GM12873 (cell line): ENCODE measurements around the gene NEUROD2.

Experiments
- TF ChIP-seq, protein P1 (sequence below): IDR thresholded peaks from 2 replicates; pipeline ENCODE4 v1.5.1; 2012; ENCODE audit warnings: low read depth, mild to moderate bottlenecking, moderate library complexity, low read length, control low read depth; ENCODE audit not compliant: insufficient read depth; ENCODE audit errors: missing control alignments

The NEUROD2 gene

DNA sequence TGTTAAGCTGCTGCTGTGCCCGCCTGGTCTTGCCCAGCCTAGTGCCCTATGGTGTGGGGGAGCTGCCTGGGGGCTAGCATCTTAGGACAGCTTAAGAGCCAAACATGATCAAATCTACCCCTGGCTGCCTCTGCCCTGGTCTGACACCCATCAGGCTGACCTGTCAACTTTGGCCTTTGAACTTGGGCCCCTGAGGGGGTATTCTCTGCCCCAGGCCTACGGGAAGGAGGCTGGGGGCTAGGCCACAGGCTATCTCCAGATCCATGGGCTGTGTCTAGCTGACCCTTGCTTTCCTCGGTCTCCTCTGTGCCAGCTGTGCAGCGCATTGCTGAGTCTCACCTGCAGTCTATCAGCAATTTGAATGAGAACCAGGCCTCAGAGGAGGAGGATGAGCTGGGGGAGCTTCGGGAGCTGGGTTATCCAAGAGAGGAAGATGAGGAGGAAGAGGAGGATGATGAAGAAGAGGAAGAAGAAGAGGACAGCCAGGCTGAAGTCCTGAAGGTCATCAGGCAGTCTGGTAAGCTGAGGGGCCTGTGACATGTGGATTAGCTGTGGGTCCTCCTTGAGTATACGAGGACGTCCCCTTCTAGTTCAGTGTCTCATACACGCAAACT lies 26.0 kb upstream of the NEUROD2 start:
- TF ChIP-seq, protein P1, sequence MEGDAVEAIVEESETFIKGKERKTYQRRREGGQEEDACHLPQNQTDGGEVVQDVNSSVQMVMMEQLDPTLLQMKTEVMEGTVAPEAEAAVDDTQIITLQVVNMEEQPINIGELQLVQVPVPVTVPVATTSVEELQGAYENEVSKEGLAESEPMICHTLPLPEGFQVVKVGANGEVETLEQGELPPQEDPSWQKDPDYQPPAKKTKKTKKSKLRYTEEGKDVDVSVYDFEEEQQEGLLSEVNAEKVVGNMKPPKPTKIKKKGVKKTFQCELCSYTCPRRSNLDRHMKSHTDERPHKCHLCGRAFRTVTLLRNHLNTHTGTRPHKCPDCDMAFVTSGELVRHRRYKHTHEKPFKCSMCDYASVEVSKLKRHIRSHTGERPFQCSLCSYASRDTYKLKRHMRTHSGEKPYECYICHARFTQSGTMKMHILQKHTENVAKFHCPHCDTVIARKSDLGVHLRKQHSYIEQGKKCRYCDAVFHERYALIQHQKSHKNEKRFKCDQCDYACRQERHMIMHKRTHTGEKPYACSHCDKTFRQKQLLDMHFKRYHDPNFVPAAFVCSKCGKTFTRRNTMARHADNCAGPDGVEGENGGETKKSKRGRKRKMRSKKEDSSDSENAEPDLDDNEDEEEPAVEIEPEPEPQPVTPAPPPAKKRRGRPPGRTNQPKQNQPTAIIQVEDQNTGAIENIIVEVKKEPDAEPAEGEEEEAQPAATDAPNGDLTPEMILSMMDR, result no peak

DNA sequence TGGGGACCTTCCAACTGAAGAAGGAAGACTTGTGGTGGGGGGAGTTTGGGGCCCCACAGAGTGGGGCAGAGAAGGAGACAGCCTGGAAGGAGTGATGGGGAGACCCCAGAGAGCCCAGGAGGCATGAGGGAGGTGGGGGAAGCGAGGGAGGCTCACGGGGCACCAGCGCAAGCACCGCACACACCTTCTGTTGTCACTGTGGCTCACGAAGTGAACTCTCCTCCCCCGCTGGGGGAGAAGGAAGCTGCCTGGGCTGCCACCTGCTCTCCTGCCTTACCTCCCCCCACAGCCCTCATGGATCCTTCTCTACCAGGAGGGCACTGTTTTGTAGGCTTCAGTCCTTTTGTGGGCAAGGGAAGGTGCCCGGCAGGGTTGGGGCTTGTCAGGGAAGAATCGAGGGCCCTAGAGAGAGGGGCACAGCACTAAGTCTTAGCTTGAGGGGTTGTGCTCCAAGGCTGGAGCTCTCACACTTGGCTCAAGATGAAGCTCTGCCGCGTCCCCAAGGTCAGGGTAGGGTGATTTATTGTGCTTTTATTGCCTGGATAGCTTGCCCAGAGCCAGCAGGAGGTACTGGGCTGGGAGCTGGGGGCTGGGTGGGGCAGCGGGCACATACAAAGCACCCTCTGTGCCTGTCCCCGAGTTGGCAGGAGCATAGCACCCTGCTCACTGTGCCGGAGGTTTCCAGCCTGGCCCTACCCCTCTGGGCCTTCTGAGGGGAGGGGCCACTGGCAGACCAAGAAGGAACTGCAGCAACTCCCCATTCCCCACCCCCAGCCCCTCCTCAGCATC lies 24.6 kb upstream of the NEUROD2 start:
- TF ChIP-seq, protein P1, result no peak

DNA sequence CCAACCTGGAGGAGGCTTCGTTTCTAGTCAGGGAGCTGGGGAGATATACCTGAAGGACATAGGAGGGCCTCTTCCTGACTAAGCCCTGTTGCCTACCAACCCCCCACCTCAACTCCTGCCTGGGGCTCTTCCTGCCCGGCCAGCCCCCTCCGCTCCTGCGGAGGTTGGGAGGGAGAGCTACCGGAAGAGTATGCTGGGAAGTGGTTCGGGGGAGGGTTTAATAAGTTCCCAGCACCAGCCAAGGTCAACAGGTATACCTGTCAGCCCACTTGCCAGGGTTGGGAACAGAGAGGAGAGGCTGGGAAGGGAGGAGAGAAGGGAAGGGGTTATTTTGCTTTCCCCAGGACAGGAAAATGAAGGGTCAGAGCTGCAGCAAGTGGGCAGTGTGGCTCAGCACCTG lies 23.7 kb upstream of the NEUROD2 start:
- TF ChIP-seq, protein P1, result no peak

DNA sequence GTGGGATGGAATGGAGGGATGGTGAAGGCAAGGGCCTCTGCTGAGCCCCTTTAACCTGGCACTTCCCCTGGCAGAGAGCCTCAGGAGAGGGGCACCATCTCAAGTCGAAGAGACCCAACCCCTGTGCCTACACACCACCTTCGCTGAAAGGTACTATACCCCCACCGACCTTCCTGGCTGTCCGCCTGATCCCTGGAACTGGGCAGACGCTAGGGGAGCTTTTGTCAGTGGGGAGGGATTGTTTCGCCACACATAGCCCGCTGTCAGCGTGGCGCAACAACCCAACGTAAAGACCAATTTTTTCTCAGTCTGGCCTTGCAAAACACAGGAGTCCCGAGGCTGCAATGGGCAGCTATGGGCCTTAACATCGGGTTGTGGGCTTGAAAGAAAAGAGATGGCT lies 22.2 kb upstream of the NEUROD2 start:
- TF ChIP-seq, protein P1, result no peak

DNA sequence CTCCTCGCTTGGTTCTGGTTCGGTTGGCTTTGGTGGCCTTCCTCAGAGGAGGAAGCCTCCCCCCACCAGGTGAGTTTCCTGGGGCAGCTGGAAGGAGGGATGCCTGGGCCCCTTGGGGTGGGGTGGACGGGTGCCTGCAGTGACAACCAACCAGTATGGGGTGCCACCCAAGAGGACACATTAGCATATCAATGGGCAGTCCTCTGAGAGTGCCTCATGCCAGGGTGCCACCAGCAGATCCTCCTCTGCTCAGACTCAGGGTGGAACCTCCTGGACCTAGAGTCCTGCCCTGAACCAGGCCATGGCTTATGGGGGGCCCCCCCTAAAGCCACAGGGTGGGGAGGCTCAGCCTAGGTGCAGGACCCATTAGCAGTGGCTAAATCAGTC lies 21.8 kb upstream of the NEUROD2 start:
- TF ChIP-seq, protein P1, result no peak

DNA sequence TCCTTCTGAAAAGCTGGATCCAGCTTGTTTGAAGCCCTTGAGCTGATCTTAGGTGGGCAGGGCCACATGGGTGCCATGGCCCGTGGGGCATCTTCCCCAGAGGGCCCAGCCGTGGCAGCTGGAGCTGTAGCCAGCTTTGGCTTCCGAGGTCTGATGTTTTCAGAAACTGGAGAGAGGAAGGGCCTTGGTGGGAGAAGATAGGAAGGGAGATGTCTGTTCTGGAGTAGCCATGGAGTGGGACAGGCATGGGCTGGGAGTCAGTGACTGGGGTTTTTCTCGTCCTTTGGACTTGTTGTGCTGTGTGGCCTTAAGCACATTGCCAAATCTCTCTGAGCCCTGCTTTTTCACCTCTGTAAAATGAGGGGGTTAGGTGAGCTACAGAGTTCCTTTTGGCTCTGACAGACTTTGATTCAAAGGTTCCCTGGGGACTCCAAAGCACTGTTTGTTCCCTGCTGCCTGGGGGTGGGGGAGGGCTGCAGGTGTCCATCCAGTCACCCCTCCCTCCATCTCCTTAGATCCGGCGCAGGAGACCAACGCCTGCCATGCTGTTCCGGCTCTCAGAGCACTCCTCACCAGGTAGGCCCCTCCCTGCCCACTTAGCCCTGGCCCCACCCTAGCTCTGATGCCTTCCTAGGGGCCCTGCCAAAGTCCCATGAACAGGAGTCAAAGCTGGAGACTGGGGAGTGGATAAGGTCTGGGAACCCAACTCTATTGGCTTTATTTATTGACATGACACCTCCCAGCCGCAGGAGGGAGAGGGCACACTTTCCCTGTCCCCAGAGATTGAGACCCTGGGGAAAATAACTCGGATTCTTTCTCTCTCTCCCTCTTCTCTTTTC lies 21.2 kb upstream of the NEUROD2 start:
- TF ChIP-seq, protein P1, result no peak
